GM12891 (cell line): Measurements from ENCODE around the gene B9D2.
"Not testable (repeated sequence)": the region's sequence is repeated elsewhere in the genome, so short reads cannot be mapped to it uniquely, and the experiment has no call there.

Experiments
- POLR2A ChIP-seq: IDR thresholded peaks from 2 replicates; pipeline ENCODE4 v1.6.1; 2011; ENCODE audit warnings: low read depth, low read length, control low read depth
- SPI1 ChIP-seq: IDR thresholded peaks from 2 replicates; pipeline ENCODE4 v1.6.1; 2011; ENCODE audit warnings: low read depth, low read length, control low read depth
- TAF1 ChIP-seq: IDR thresholded peaks from 2 replicates; pipeline ENCODE4 v1.6.1; 2011; ENCODE audit warnings: low read depth, low read length, control low read depth

DNA sequence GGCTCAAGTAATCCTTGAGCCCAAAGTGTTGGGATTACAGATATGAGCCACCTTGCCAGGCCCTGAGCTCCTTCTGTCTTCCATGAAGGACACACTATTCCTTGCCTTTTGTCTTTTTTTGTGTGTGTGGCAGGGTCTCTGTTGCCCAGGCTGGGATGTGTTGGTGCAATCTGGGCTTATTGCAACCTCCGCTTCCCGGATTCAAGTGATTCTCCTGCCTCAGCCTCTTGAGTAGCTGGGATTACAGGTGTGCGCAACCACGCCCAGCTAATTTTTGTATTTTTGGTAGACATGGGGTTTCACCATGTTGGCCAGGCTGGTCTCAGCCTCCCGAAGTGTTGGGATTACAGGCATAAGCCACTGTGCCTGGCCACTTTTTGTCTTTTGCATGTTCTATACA, 44.9 kb upstream of the B9D2 start:
- TF ChIP-seq TAF1, POLR2A, SPI1: not testable (repeated sequence)
